Measurements from ENCODE around the gene METTL15.
"Not testable (repeated sequence)": the region's sequence is repeated elsewhere in the genome, so short reads cannot be mapped to it uniquely, and the experiment has no call there.

Gene METTL15

DNA sequence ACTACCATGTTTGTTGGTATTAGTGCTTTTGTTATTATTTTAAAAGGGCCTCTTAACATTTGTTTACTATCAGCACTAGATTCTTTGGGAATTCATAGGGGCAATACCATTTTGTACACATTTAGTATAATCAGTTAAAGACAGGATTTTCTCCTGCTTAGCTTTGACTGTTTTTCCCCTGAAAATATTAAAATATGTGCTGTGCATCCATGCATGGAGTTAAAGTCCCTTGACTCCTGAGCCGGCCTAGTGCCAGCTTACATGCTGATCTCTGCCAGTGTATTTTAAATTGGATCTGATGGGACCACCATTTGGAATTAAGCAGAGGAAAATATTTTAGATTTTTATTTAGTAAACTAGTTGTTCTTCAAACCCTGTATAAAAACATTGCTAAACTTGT, 161.4 kb downstream of the METTL15 start:
- H3K79me2 ChIP-seq (ENCODE audit: insufficient read depth, low read length): no peaks in the 10 kb centered on the region
- no peaks in the 10 kb centered on the region for H4K20me1 ChIP-seq (ENCODE audit: insufficient read depth, low read length)
- TF ChIP-seq, protein P1, sequence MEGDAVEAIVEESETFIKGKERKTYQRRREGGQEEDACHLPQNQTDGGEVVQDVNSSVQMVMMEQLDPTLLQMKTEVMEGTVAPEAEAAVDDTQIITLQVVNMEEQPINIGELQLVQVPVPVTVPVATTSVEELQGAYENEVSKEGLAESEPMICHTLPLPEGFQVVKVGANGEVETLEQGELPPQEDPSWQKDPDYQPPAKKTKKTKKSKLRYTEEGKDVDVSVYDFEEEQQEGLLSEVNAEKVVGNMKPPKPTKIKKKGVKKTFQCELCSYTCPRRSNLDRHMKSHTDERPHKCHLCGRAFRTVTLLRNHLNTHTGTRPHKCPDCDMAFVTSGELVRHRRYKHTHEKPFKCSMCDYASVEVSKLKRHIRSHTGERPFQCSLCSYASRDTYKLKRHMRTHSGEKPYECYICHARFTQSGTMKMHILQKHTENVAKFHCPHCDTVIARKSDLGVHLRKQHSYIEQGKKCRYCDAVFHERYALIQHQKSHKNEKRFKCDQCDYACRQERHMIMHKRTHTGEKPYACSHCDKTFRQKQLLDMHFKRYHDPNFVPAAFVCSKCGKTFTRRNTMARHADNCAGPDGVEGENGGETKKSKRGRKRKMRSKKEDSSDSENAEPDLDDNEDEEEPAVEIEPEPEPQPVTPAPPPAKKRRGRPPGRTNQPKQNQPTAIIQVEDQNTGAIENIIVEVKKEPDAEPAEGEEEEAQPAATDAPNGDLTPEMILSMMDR (IDR thresholded peaks at IDR 0.05; ENCODE audit: low read length): no peak
- TF ChIP-seq EZH2 (IDR thresholded peaks at IDR 0.05; ENCODE audit: borderline replicate concordance, low read length): no peak

DNA sequence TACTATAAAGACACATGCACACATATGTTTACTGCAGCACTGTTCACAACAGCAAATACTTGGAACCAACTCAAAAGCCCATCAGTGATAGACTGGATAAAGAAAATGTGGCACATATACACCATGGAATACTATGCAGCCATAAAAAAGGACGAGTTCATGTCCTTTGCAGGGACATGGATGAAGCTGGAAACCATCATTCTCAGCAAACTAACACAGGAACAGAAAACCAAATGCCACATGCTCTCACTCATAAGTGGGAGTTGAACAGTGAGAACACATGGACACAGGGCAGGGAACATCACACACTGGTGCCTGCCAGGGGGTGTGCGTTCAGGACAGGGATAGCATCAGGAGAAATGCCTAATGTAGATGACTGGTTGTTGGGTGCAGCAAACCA, 164.1 kb downstream of the METTL15 start:
- H3K9ac ChIP-seq (ENCODE audit: low read length); H3K79me2 ChIP-seq (ENCODE audit: insufficient read depth, low read length); H4K20me1 ChIP-seq (ENCODE audit: insufficient read depth, low read length); H2AFZ ChIP-seq (ENCODE audit: low read length); H3K4me3 ChIP-seq (ENCODE audit: low read depth, low read length, poor library complexity, severe bottlenecking); H3K27me3 ChIP-seq (ENCODE audit: insufficient read depth, low read length); H3K9me3 ChIP-seq (ENCODE audit: low read length); H3K4me1 ChIP-seq (ENCODE audit: insufficient read depth, low read length, severe bottlenecking); H3K36me3 ChIP-seq (ENCODE audit: insufficient read depth, low read length); H3K27ac ChIP-seq (ENCODE audit: low read depth, low read length, poor library complexity, severe bottlenecking); H3F3A ChIP-seq (ENCODE audit: insufficient read depth, low read length); H3K9me2 ChIP-seq (ENCODE audit: low read depth, low read length); H3K4me2 ChIP-seq (ENCODE audit: low read length): not testable (repeated sequence)

More for the DNA sequence above, 161.4 kb downstream of the METTL15 start:
- Histone ChIP-seq H3K9ac (ENCODE audit: low read length) (no peak overlapping the region), H3K36me3 (ENCODE audit: insufficient read depth, low read length) (no peaks in the 10 kb centered on the region), H3K4me1 (ENCODE audit: insufficient read depth, low read length, severe bottlenecking) (no peaks in the 10 kb centered on the region), H3K27ac (ENCODE audit: low read depth, low read length, poor library complexity, severe bottlenecking) (no peak overlapping the region), H3K4me3 (ENCODE audit: low read depth, low read length, poor library complexity, severe bottlenecking) (no peak overlapping the region), H3F3A (ENCODE audit: insufficient read depth, low read length) (no peaks in the 10 kb centered on the region), H3K9me2 (ENCODE audit: low read depth, low read length) (no peaks in the 10 kb centered on the region), H3K27me3 (ENCODE audit: insufficient read depth, low read length) (no peaks in the 10 kb centered on the region), H2AFZ (ENCODE audit: low read length) (no peak overlapping the region), H3K4me2 (ENCODE audit: low read length) (no peak overlapping the region), H3K9me3 (ENCODE audit: low read length) (no peaks in the 10 kb centered on the region)

GRCh38 chr11:28274216-28274615, 166.0 kb downstream of the METTL15 start:
- Histone ChIP-seq H2AFZ (ENCODE audit: low read length) (no peak overlapping the region), H3K4me2 (ENCODE audit: low read length) (no peak overlapping the region), H4K20me1 (ENCODE audit: insufficient read depth, low read length) (no peaks in the 10 kb centered on the region), H3K27me3 (ENCODE audit: insufficient read depth, low read length) (no peaks in the 10 kb centered on the region), H3K9me3 (ENCODE audit: low read length) (no peaks in the 10 kb centered on the region), H3K9me2 (ENCODE audit: low read depth, low read length) (no peaks in the 10 kb centered on the region), H3K36me3 (ENCODE audit: insufficient read depth, low read length) (no peaks in the 10 kb centered on the region), H3K4me3 (ENCODE audit: low read depth, low read length, poor library complexity, severe bottlenecking) (no peak overlapping the region), H3K9ac (ENCODE audit: low read length) (no peak overlapping the region), H3K27ac (ENCODE audit: low read depth, low read length, poor library complexity, severe bottlenecking) (no peak overlapping the region), H3K79me2 (ENCODE audit: insufficient read depth, low read length) (no peaks in the 10 kb centered on the region), H3K4me1 (ENCODE audit: insufficient read depth, low read length, severe bottlenecking) (no peaks in the 10 kb centered on the region), H3F3A (ENCODE audit: insufficient read depth, low read length) (no peaks in the 10 kb centered on the region)
- TF ChIP-seq EZH2 (IDR thresholded peaks at IDR 0.05; ENCODE audit: borderline replicate concordance, low read length): no peak
- TF ChIP-seq, protein P1 (IDR thresholded peaks at IDR 0.05; ENCODE audit: low read length): no peak

GRCh38 chr11:28284196-28284595, 176.0 kb downstream of the METTL15 start:
- no peaks in the 10 kb centered on the region for H3K9me3 ChIP-seq (ENCODE audit: low read length)
- H3K27me3 ChIP-seq (ENCODE audit: insufficient read depth, low read length): no peaks in the 10 kb centered on the region
- H3K9me2 ChIP-seq (ENCODE audit: low read depth, low read length): no peaks in the 10 kb centered on the region
- H3K27ac ChIP-seq (ENCODE audit: low read depth, low read length, poor library complexity, severe bottlenecking): no peak overlapping the region
- no peaks in the 10 kb centered on the region for H3K4me1 ChIP-seq (ENCODE audit: insufficient read depth, low read length, severe bottlenecking)
- H3K79me2 ChIP-seq (ENCODE audit: insufficient read depth, low read length): no peaks in the 10 kb centered on the region
- no peak overlapping the region for H3K4me2 ChIP-seq (ENCODE audit: low read length)
- H3F3A ChIP-seq (ENCODE audit: insufficient read depth, low read length): no peaks in the 10 kb centered on the region
- no peak overlapping the region for H3K4me3 ChIP-seq (ENCODE audit: low read depth, low read length, poor library complexity, severe bottlenecking)
- H4K20me1 ChIP-seq (ENCODE audit: insufficient read depth, low read length): no peaks in the 10 kb centered on the region
- H2AFZ ChIP-seq (ENCODE audit: low read length): no peak overlapping the region
- H3K36me3 ChIP-seq (ENCODE audit: insufficient read depth, low read length): no peaks in the 10 kb centered on the region
- no peak overlapping the region for H3K9ac ChIP-seq (ENCODE audit: low read length)
- no peak for TF ChIP-seq EZH2 (IDR thresholded peaks at IDR 0.05; ENCODE audit: borderline replicate concordance, low read length)
- TF ChIP-seq, protein P1 (IDR thresholded peaks at IDR 0.05; ENCODE audit: low read length): no peak

Data from OCI-LY1 (cell line).